PFSK-1 (cell line): ENCODE measurements around the gene KLF16.

Source experiments
- FOXP2 ChIP-seq: optimal IDR thresholded peaks from 2 replicates; pipeline ENCODE3; 2011; ENCODE audit warnings: borderline replicate concordance, control low read depth, inconsistent platforms; ENCODE audit not compliant: insufficient read depth; ENCODE audit errors: extremely low read length, extremely low read depth
- POLR2AphosphoS5 ChIP-seq: IDR thresholded peaks from 2 replicates; pipeline ENCODE4 v1.6.1; 2012; ENCODE audit warnings: low read depth, mild to moderate bottlenecking, control low read depth, low read length, moderate library complexity
- SIN3A ChIP-seq: IDR thresholded peaks from 2 replicates; pipeline ENCODE4 v1.6.1; 2012; ENCODE audit warnings: mild to moderate bottlenecking, low read length, moderate library complexity, borderline replicate concordance; ENCODE audit not compliant: insufficient read depth
- TAF1 ChIP-seq: IDR thresholded peaks from 2 replicates; pipeline ENCODE4 v1.6.1; 2012; ENCODE audit warnings: low read length, control low read depth, borderline replicate concordance; ENCODE audit not compliant: insufficient read depth
- TF ChIP-seq, protein P1 (sequence below), 2 experiments: IDR thresholded peaks; 2 replicates each; pipeline versions ENCODE4 v1.6.1 to v1.8.0; 2011 to 2012; ENCODE audit warnings: low read depth in 2 of 2, low read length in 2 of 2, control low read depth in 1 of 2, inconsistent platforms in 1 of 2, mild to moderate bottlenecking in 1 of 2, moderate library complexity in 1 of 2; ENCODE audit not compliant: insufficient read depth in 1 of 2

KLF16 gene

DNA sequence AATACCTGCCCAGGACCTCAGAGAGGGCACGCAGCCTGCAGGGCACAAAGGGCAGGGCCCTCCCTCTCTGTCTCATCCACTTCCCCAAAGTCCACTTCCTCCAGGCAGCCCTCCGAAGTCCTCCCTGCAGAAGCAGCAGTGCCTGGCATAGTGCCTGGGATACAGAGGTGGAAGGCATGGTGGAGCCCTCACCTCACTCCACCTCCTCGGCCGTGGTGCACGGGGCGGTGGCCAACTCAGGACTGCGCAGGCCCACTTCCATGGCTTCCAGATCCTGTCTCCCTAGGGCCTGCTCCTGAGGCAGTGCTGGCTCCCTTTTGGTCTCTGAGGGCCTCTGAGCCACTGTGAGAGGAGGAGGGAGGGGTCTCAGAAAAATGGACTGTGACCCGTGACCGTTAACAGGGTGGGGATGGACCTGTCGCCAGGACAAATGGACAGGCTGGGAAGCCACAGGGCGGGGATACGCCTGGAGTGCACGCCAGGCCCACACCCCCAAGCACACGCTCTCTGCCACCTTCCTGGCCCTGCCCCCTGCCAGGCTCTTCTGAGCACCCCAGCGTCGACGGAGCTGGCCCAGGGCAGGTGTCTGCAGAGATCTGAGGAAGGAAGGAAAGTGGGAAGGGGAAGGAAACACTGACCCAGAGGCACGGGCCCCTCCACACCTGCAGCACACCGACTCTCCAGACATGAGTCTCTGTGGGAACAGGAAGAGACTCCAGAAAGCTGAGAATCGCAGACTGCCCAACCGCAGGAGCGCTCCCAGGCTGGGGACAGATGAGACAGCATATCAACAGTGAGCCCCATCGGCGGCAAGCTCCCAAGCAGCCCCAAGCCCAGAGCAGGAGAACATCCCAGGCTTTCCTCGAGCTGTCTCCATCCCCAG lies 23.5 kb downstream of the KLF16 start:
- TF ChIP-seq SIN3A, result no peak
- no peak for TF ChIP-seq TAF1
- TF ChIP-seq, protein P1, sequence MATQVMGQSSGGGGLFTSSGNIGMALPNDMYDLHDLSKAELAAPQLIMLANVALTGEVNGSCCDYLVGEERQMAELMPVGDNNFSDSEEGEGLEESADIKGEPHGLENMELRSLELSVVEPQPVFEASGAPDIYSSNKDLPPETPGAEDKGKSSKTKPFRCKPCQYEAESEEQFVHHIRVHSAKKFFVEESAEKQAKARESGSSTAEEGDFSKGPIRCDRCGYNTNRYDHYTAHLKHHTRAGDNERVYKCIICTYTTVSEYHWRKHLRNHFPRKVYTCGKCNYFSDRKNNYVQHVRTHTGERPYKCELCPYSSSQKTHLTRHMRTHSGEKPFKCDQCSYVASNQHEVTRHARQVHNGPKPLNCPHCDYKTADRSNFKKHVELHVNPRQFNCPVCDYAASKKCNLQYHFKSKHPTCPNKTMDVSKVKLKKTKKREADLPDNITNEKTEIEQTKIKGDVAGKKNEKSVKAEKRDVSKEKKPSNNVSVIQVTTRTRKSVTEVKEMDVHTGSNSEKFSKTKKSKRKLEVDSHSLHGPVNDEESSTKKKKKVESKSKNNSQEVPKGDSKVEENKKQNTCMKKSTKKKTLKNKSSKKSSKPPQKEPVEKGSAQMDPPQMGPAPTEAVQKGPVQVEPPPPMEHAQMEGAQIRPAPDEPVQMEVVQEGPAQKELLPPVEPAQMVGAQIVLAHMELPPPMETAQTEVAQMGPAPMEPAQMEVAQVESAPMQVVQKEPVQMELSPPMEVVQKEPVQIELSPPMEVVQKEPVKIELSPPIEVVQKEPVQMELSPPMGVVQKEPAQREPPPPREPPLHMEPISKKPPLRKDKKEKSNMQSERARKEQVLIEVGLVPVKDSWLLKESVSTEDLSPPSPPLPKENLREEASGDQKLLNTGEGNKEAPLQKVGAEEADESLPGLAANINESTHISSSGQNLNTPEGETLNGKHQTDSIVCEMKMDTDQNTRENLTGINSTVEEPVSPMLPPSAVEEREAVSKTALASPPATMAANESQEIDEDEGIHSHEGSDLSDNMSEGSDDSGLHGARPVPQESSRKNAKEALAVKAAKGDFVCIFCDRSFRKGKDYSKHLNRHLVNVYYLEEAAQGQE (IDR thresholded peaks at IDR 0.05; ENCODE audit: insufficient read depth in 1 of 2, low read depth in 2 of 2, low read length in 2 of 2), result no peak
- TF ChIP-seq FOXP2, result no peak
- TF ChIP-seq POLR2AphosphoS5, result no peak

DNA sequence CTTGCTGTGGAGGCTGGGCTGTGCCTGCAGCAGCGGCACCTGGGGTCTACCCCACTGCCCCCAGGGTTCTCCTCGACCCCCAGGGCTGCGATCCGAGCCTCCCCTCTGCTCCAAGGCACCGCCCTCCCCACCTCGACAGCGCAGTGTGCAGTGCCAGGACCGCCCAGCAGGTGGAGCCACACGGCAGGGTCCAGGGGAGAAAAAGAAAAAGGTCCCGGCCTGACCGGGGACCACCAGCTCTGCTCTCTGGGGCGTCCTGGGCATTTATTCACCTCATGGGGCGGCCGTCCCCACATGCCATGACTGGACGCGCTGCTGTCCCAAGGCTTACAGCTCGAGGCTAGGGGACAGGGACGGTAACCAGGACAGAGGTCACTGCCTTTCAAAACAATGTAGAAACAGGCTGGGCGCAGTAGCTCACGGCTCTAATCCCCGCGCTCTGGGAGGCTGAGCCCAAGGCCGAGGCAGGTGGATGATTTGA lies 25.7 kb downstream of the KLF16 start:
- TF ChIP-seq, protein P1 (IDR thresholded peaks at IDR 0.05; ENCODE audit: insufficient read depth in 1 of 2, low read depth in 2 of 2, low read length in 2 of 2), result no peak
- TF ChIP-seq SIN3A, result no peak
- TF ChIP-seq TAF1, result no peak
- no peak for TF ChIP-seq POLR2AphosphoS5
- no peak for TF ChIP-seq FOXP2

DNA sequence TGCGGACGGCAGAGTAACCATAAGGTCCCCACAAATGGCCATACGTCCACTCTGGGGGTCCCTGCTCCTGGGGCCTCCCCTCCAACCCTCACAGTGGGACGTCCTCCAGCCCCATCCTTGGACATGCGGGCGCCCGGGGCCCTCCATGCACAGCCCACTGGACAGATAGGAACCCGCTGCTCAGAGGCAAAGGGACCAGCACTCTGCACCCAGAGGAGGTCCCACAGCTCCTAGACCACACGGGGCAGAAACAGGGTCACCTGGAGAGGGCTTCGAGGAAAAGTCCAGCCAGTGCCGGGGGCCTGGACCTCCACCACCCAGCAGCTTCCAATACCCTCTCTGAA lies 26.2 kb downstream of the KLF16 start:
- no peak for TF ChIP-seq POLR2AphosphoS5
- TF ChIP-seq SIN3A, result no peak
- no peak for TF ChIP-seq FOXP2
- no peak for TF ChIP-seq TAF1
- TF ChIP-seq, protein P1 (IDR thresholded peaks at IDR 0.05; ENCODE audit: insufficient read depth in 1 of 2, low read depth in 2 of 2, low read length in 2 of 2), result no peak

DNA sequence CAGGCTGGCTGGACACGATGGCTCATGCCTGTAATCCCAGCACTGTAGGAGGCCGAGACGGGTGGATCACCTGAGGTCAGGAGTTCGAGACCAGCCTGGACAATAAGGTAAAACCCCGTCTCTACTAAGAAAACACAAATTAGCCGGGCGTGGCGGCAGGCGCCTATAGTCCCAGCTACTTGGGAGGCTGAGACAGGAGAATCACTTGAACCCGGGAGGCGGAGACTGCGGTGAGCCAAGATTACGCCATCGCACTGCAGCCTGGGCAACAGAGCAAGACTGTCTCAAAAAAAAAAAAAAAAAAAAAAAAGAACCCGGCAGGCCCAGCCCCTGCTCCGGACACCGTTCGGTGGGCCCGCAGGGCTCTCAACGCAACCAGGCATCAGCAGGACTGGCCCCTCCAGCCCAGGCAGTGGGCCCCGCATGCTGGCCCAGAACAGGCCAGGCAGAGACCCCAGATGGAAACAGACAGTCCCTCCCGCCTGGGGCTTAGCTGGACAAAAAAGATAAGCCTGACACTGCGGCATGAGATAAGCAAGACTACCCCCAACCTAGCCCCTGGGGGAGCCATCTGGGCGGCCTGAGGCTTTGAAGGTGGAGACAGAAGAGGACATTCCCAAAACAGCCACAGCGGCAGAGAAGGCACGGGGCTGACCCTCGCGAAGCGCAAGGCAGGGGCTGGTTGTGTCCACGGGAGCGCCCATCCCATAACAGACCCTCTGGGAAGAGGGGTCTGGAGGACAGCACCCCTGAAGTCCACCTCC lies 26.7 kb downstream of the KLF16 start:
- no peak for TF ChIP-seq SIN3A
- TF ChIP-seq, protein P1 (IDR thresholded peaks at IDR 0.05; ENCODE audit: insufficient read depth in 1 of 2, low read depth in 2 of 2, low read length in 2 of 2), result no peak
- no peak for TF ChIP-seq FOXP2
- no peak for TF ChIP-seq POLR2AphosphoS5
- no peak for TF ChIP-seq TAF1
